H9 (cell line): ENCODE results near the gene KRTAP2-2. TPM values are rescaled to one million over a fixed set of nuclear protein-coding genes. Genes with fewer than 3 reads are reported as not detected.

Source experiments
- DNase-seq: peaks from one replicate; pipeline ENCODE4 v3.0.0-alpha.2; 2017
- H2AFZ ChIP-seq: one replicate; pipeline ENCODE4 v1.6.1; 2013; ENCODE audit warnings: mild to moderate bottlenecking, low read length, control low read depth, moderate library complexity
- H2AK5ac ChIP-seq: 2 replicates; pipeline ENCODE4 v1.6.1; 2013; ENCODE audit warnings: low read length, control low read depth, mixed read lengths; ENCODE audit not compliant: insufficient read length
- H2BK120ac ChIP-seq: one replicate; pipeline ENCODE4 v1.6.1; 2013; ENCODE audit warnings: low read depth, mild to moderate bottlenecking, low read length, control low read depth, inconsistent platforms; ENCODE audit not compliant: poor library complexity, severe bottlenecking
- H2BK12ac ChIP-seq: 2 replicates; pipeline ENCODE4 v1.6.1; 2013; ENCODE audit warnings: low read length, control low read depth, mixed read lengths, low read depth; ENCODE audit not compliant: insufficient read length
- H2BK15ac ChIP-seq: 2 replicates; pipeline ENCODE4 v1.6.1; 2013; ENCODE audit warnings: low read depth, low read length, control low read depth
- H2BK20ac ChIP-seq: one replicate; pipeline ENCODE4 v1.6.1; 2013; ENCODE audit warnings: low read depth, mild to moderate bottlenecking, low read length, control low read depth, inconsistent platforms; ENCODE audit not compliant: poor library complexity, severe bottlenecking
- H2BK5ac ChIP-seq: 2 replicates; pipeline ENCODE4 v1.6.1; 2013; ENCODE audit warnings: low read length, control low read depth, mixed read lengths; ENCODE audit not compliant: insufficient read length
- H3K14ac ChIP-seq: 2 replicates; pipeline ENCODE4 v1.6.1; 2013; ENCODE audit warnings: low read length, control low read depth; ENCODE audit not compliant: insufficient read depth
- H3K18ac ChIP-seq: 2 replicates; pipeline ENCODE4 v1.6.1; 2013; ENCODE audit warnings: low read depth, mild to moderate bottlenecking, mixed read lengths, low read length, control low read depth; ENCODE audit not compliant: insufficient read length
- H3K23ac ChIP-seq: 2 replicates; pipeline ENCODE4 v1.6.1; 2013; ENCODE audit warnings: low read length, control low read depth, mixed read lengths, low read depth; ENCODE audit not compliant: insufficient read length
- H3K23me2 ChIP-seq: 2 replicates; pipeline ENCODE4 v1.6.1; 2013; ENCODE audit warnings: low read depth, mild to moderate bottlenecking, mixed read lengths, low read length, control low read depth; ENCODE audit not compliant: insufficient read length, poor library complexity, severe bottlenecking
- H3K27ac ChIP-seq: 2 replicates; pipeline ENCODE4 v1.5.1; 2013; ENCODE audit warnings: low read length, control low read depth, mixed read lengths, low read depth; ENCODE audit not compliant: insufficient read length
- H3K27me3 ChIP-seq: 2 replicates; pipeline ENCODE4 v1.6.1; 2013; ENCODE audit warnings: low read length, control low read depth, inconsistent platforms; ENCODE audit not compliant: insufficient read depth
- H3K4ac ChIP-seq: 2 replicates; pipeline ENCODE4 v1.6.1; 2013; ENCODE audit warnings: low read depth, mild to moderate bottlenecking, control low read depth, inconsistent platforms, low read length, moderate library complexity
- H3K4me1 ChIP-seq: 2 replicates; pipeline ENCODE4 v1.6.1; 2013; ENCODE audit warnings: low read length, control low read depth, inconsistent platforms; ENCODE audit not compliant: insufficient read depth
- H3K4me2 ChIP-seq: 2 replicates; pipeline ENCODE4 v1.6.1; 2013; ENCODE audit warnings: low read length, control low read depth, mixed read lengths; ENCODE audit not compliant: insufficient read length, insufficient read depth
- H3K56ac ChIP-seq: 2 replicates; pipeline ENCODE4 v1.6.1; 2013; ENCODE audit warnings: low read depth, mild to moderate bottlenecking, mixed read lengths, low read length, control low read depth; ENCODE audit not compliant: insufficient read length
- H3K79me1 ChIP-seq: 2 replicates; pipeline ENCODE4 v1.6.1; 2013; ENCODE audit warnings: low read depth, mild to moderate bottlenecking, moderate library complexity, low read length, control low read depth, inconsistent platforms; ENCODE audit not compliant: insufficient read depth, poor library complexity, severe bottlenecking
- H3K79me2 ChIP-seq: 2 replicates; pipeline ENCODE4 v1.6.1; 2013; ENCODE audit warnings: low read length, control low read depth, inconsistent platforms; ENCODE audit not compliant: insufficient read depth
- H3K9ac ChIP-seq: 2 replicates; pipeline ENCODE4 v1.6.1; 2013; ENCODE audit warnings: low read length, control low read depth, mixed read lengths; ENCODE audit not compliant: insufficient read length; ENCODE audit errors: extremely low read depth
- H3K9me3 ChIP-seq: one replicate; pipeline ENCODE4 v1.6.1; 2013; ENCODE audit warnings: low read depth, low read length, inconsistent platforms; ENCODE audit not compliant: control insufficient read depth
- H3T11ph ChIP-seq: one replicate; pipeline ENCODE4 v1.6.1; 2013; ENCODE audit warnings: mild to moderate bottlenecking, low read length, control low read depth, inconsistent platforms
- H4K20me1 ChIP-seq: one replicate; pipeline ENCODE4 v1.6.1; 2013; ENCODE audit not compliant: control insufficient read depth, insufficient read length, insufficient read depth
- H4K5ac ChIP-seq: 2 replicates; pipeline ENCODE4 v1.6.1; 2013; ENCODE audit warnings: low read depth, mild to moderate bottlenecking, mixed read lengths, low read length, control low read depth; ENCODE audit not compliant: insufficient read length
- H4K8ac ChIP-seq: replicated peaks from 2 replicates; pipeline ENCODE4 v1.6.1; 2013; ENCODE audit warnings: low read length, control low read depth, mixed read lengths, low read depth; ENCODE audit not compliant: insufficient read length
- H4K91ac ChIP-seq: 2 replicates; pipeline ENCODE4 v1.6.1; 2013; ENCODE audit warnings: low read depth, mild to moderate bottlenecking, moderate library complexity, mixed read lengths, low read length, control low read depth; ENCODE audit not compliant: insufficient read length
- H3K27ac Mint-ChIP-seq, 3 experiments: 2 replicates in 2 of 3; 3 replicates in 1 of 3; pipeline ENCODE4 v1.8.0; 2020 to 2021; ENCODE audit warnings: mixed read lengths in 3 of 3, mild to moderate bottlenecking in 1 of 3, moderate library complexity in 1 of 3
- H3K27me3 Mint-ChIP-seq: 2 replicates; pipeline ENCODE4 v1.8.0; 2021; ENCODE audit warnings: low read depth, mild to moderate bottlenecking, moderate library complexity, mixed read lengths
- H3K36me3 Mint-ChIP-seq, 3 experiments: 2 replicates in 2 of 3; 3 replicates in 1 of 3; pipeline ENCODE4 v1.8.0; 2020 to 2021; ENCODE audit warnings: low read depth in 3 of 3, mixed read lengths in 3 of 3; ENCODE audit not compliant: insufficient read depth in 1 of 3
- H3K4me1 Mint-ChIP-seq, 2 experiments: 2 replicates each; pipeline ENCODE4 v1.8.0; 2020; ENCODE audit warnings: mixed read lengths in 2 of 2
- H3K4me3 Mint-ChIP-seq, 2 experiments: 2 replicates in 1 of 2; 3 replicates in 1 of 2; pipeline ENCODE4 v1.8.0; 2020 to 2021; ENCODE audit warnings: mild to moderate bottlenecking in 2 of 2, mixed read lengths in 2 of 2, moderate library complexity in 1 of 2
- H3K9me3 Mint-ChIP-seq, 2 experiments: 2 replicates in 1 of 2; 3 replicates in 1 of 2; pipeline ENCODE4 v1.8.0; 2020; ENCODE audit warnings: mild to moderate bottlenecking in 2 of 2, mixed read lengths in 2 of 2, moderate library complexity in 1 of 2
- WGBS: extraction: QIAGEN DNeasy Blood & Tissue Kit; methylation state at CpG from one replicate; pipeline ENCODE4 v1.1.7; 2013; ENCODE audit warnings: missing lambda C conversion rate, low lambda C conversion rate, mixed read lengths; ENCODE audit not compliant: insufficient read length; ENCODE audit errors: extremely low coverage; 5-methylcytosine and 5-hydroxymethylcytosine counted together
- total RNA-seq: library from RNA; stranded (reverse); gene quantifications from 2 replicates; pipeline ENCODE4 v1.2.1, GENCODE V29; 2021
- TF ChIP-seq, protein P1 (sequence below): fragments of 200-600 bp; sonication (generic); conservative IDR thresholded peaks from 3 replicates; pipeline ENCODE4 v1.8.0; 2021; ENCODE audit warnings: antibody characterized with exemption, mild to moderate bottlenecking

KRTAP2-2 gene
- total RNA-seq, 1 experiment from 2014 or later: not detected

DNA sequence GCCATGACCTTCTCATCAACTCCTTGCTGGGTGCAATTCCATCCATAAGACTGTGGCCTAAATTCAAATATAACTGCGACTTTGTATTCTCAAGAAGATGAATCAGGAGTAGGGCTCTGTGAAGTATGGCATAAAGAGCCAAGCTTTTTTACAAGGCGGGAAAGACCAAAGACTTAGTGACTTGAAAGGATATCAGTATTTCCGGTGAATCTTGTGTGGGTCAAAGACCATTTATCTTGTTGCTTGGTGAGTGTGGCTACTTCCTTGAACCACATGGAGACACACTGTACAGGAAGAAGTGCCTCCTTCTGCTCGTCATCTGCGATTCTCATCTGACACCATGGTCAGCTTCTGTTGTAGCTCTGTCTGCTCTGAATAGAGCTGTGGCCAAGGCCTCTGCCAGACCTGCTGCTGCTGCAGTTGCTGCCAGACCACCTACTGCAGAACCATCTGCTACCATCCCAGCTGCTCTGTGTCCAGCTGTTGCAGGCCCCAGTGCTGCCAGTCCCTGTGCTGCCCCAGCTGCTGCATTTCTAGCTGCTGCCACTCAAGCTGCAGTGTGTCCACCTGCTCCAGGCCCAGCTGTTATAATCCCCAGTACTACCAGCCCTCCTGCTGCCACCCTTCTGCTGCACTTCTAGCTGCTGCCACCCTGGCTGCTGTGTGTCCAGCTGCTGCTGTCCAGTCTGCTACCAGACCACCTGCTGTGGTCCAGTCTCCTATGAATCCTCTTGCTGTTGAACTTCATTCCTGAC is 16.8 kb upstream of the KRTAP2-2 start:
- H2BK5ac ChIP-seq: no peak overlapping the region
- H3K14ac ChIP-seq: no peak overlapping the region
- no peaks in the 10 kb centered on the region for H4K20me1 ChIP-seq
- no peak overlapping the region for H3K27ac ChIP-seq
- H3K27ac Mint-ChIP-seq: no peak overlapping the region
- no peaks in the 10 kb centered on the region for H3K27me3 ChIP-seq
- H3K56ac ChIP-seq: no peak overlapping the region
- no peaks in the 10 kb centered on the region for H3K79me2 ChIP-seq
- H3K18ac ChIP-seq: no peak overlapping the region
- DNase-seq: no peak
- H3K4me3 Mint-ChIP-seq: no peak overlapping the region
- no peak overlapping the region for H4K8ac ChIP-seq
- H3K4ac ChIP-seq: no peak overlapping the region
- no peak overlapping the region for H2BK15ac ChIP-seq
- H3K23ac ChIP-seq: no peak overlapping the region
- no peaks in the 10 kb centered on the region for H3K9me3 Mint-ChIP-seq
- TF ChIP-seq, protein P1, sequence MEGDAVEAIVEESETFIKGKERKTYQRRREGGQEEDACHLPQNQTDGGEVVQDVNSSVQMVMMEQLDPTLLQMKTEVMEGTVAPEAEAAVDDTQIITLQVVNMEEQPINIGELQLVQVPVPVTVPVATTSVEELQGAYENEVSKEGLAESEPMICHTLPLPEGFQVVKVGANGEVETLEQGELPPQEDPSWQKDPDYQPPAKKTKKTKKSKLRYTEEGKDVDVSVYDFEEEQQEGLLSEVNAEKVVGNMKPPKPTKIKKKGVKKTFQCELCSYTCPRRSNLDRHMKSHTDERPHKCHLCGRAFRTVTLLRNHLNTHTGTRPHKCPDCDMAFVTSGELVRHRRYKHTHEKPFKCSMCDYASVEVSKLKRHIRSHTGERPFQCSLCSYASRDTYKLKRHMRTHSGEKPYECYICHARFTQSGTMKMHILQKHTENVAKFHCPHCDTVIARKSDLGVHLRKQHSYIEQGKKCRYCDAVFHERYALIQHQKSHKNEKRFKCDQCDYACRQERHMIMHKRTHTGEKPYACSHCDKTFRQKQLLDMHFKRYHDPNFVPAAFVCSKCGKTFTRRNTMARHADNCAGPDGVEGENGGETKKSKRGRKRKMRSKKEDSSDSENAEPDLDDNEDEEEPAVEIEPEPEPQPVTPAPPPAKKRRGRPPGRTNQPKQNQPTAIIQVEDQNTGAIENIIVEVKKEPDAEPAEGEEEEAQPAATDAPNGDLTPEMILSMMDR: no peak
- H3K27me3 Mint-ChIP-seq: no peaks in the 10 kb centered on the region; the same call in none of the 2 replicates
- H3K79me1 ChIP-seq: no peaks in the 10 kb centered on the region
- no peak overlapping the region for H2BK12ac ChIP-seq
- no peak overlapping the region for H2BK120ac ChIP-seq
- H3K23me2 ChIP-seq: no peaks in the 10 kb centered on the region
- no peak overlapping the region for H4K91ac ChIP-seq
- H3T11ph ChIP-seq: no peak overlapping the region
- no peaks in the 10 kb centered on the region for H3K4me1 Mint-ChIP-seq
- no peaks in the 10 kb centered on the region for H3K9me3 ChIP-seq
- H3K9ac ChIP-seq: no peak overlapping the region
- no peak overlapping the region for H2AK5ac ChIP-seq
- H3K36me3 Mint-ChIP-seq: no peaks in the 10 kb centered on the region
- H4K5ac ChIP-seq: no peak overlapping the region
- no peak overlapping the region for H2AFZ ChIP-seq
- H3K4me1 ChIP-seq: no peaks in the 10 kb centered on the region
- H3K4me2 ChIP-seq: no peak overlapping the region
- WGBS: no CpG with 5 or more reads among the region's 5 CpGs
- no peak overlapping the region for H2BK20ac ChIP-seq
